SKM-1 (cell line): ENCODE results near the gene CTAG1A.
"Not testable (repeated sequence)": the region's sequence is repeated elsewhere in the genome, so short reads cannot be mapped to it uniquely, and the experiment has no call there.

ENCODE experiments used
- DNase-seq: peaks from one replicate; lab custom pipeline; 2025; ENCODE audit not compliant: unreplicated experiment; lab: John Stamatoyannopoulos, UW

Gene CTAG1A

GRCh38 chrX:154584585-154585183, at the start of gene CTAG1A:
TSS of gene CTAG1A (plus strand) at chrX:154585133. CDS start at chrX:154585207, 74 bp downstream.
- DNase-seq = not testable (repeated sequence)

DNA sequence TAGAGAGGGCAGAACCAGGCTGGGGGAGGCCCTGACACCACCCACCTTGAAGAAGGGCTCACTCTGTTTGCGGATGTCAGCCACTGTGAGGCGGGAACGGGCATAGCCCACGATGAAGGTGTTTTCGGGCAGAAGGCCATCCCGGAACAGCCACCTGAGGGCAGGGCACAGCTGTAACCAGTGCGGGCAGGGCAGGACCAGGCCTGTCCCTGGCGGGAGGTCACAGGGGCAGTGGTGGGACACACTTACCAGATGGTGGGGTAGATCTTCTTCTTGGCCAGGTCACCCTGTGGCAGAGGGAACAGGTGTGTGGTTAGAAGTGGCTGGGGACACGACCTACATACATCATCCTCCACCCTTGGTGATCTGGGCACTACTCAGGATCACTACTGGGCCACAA, 49.0 kb upstream of the CTAG1A start:
- no peak for DNase-seq

- DNase-seq = no peak
These were observed 45.9 kb upstream of the CTAG1A start for GRCh38 chrX:154539077-154539476.

DNA sequence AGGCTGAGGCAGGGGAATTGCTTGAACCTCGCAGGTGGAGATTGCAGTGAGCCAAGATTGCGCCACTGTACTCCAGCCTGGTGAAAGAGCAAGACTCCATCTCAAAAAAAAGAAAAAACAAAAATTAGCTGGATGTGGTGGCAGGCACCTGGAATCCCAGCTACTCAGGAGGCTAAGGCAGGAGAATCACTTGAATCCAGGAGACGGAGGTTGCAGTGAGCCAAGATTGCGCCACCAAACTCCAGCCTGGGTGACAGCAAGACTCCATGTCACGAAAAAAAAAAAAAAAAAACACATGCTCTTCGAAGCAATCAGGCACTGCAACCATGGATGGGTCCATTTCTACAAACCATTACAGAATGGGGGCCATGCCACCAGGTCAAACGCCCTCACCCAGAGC, 44.6 kb upstream of the CTAG1A start:
- not testable (repeated sequence) for DNase-seq

DNA sequence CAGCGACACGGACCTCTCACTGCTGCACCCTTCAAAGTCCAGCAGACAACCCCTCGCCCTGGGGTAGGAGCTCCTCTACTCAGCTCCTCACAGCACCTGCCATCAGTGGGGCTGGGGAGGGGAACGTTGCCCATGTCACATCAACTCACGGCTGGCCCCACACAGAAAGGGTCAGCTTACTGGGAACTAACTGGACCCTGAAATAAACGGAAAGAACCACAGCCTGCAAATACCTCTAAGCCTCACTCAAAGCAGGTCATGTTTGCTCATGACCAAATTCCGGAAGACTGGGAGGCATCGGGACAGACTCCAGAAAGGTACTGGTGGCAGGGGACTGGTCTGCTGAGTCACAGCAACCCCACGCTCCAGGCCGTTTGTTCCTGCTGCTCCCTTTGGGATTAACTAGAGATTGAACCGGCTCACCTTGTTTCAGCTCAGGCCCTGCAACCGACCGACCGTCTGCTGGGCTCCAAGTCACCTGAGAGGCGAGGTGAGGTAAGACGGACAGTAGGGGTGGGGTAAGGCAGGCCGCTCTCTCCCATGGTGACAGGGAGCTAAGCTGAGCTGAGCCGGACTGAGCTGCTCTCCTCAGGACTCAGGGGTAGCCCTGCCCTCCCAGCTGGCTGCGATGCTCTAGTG, 43.9 kb upstream of the CTAG1A start:
- no peak for DNase-seq

DNA sequence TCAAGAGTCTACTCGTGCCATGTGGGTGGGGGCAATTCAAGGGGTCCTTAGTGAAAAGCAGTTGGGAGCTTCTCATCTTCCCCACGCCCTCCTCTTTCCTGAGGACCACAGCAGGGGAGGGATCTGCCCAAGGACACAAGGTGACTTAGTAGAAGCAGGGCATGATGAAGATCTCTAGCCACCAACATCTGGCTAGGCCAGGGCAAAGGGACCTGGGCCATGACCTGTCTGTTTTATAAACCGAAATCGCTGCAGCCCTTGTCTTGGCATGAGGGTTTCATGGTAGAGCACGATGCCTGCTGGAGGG, 43.4 kb upstream of the CTAG1A start:
- no peak for DNase-seq

- DNase-seq = peak; percentile 34
These were observed 42.8 kb upstream of the CTAG1A start for GRCh38 chrX:154541896-154542722.

DNA sequence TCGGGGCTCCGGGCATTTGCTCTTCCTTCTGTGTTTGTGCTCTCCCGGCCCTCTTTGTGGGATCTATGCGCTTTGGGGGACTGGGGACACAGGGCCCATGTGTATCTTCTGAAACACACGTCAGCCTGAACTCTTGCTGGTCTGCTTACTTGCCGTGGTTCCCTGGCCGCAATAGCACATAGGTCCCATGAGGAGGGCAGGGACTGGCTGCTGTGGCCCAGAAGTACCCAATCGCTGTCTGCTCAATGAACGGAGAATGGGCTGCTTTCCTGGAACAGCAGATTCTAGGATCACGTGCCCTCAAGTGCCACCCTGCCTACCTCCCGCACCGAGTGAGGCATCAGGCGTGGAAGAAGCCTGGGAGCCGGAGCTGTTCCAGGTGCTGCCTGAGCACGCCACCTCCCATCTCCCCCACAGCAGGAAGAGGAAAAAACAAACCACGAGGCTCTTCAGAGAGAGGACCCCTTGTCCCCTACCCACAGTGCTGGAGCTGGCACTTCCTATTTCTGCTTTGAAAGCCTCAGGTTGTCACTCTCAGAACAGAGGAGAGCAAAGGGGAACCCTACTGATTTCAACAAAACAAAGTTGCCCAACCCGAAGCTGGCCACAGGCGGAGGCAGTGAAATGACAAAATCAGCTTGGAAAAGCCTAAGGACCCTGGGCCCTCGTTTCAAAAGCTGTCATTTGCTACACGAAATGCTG, 42.1 kb upstream of the CTAG1A start:
- peak; percentile 62 for DNase-seq

DNA sequence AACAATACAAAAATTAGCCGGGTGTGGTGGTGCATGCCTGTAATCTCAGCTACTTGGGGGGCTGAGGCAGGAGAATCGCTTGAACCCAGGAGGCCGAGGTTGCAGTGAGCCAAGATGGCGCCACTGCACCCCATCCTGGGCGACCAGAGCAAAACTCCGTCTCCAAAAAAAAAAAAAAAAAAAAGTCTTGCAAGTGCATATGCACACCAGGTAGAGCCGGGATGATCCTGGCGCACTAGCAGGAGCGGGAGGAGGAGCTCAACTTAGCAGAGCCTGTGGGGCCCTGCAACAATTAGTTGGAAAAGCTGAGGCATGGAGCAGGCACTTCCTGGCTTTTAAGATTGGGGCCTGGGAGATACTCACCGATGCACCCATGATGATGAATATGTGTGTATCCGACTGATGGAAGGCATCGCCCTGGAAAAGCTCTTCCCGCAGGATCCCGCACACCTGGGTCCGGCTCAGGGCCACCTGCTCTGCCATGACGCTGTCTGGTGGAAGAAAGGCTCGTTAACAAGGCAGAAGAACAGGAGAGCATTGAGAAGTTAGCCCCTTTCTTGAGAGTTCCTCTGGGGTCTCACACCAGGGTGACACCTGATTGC, 39.2 kb upstream of the CTAG1A start:
- DNase-seq = no peak

DNA sequence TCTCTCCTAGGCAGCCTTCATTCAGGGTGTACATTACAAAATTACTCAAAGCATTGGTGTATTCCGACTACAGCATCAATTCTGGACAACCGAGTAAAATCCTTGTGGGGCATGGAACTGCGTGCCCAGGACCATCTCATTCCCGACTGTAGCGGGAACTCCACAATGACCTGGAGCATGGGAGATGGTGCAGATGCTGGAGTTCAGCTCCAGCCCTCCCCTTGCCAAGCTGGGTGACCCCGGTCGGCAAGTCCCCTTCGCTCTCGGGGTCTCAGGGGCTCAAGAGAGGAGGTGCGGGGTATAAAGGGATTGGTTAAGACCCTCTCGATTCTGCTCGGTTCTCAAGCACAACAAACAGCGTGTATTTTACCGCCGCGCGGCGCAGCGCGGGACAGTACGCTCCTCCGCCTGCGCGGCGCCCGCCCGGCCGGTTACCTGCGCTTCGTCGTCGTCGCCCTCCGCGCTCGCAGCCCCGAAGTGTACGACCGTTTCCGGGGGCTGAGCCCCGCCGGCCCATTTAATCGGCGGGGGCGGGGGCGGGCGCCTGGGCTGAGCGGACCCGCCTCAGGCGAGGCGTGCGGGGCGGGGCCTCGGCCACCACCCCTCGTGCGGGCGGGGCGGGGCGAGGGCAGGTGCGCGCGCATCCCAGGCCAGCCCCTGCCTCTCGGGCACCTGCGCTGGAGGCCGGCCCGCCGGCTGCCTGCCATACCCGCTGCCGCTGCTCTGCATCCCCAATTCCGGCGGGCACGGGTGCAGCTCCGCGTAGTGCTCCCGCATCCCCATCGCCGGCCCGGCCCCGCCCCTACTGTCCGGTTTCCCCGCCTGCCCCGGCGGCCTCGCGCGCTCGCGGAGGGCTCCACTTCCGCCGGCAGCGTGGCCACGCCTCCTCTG, 38.3 kb upstream of the CTAG1A start, which contains the start of gene G6PD:
TSS of gene G6PD (minus strand) at position 493 of the 891 bp plus-strand sequence. CDS start 691 bp downstream, outside the sequence.
- peak; percentile 17 for DNase-seq

DNA sequence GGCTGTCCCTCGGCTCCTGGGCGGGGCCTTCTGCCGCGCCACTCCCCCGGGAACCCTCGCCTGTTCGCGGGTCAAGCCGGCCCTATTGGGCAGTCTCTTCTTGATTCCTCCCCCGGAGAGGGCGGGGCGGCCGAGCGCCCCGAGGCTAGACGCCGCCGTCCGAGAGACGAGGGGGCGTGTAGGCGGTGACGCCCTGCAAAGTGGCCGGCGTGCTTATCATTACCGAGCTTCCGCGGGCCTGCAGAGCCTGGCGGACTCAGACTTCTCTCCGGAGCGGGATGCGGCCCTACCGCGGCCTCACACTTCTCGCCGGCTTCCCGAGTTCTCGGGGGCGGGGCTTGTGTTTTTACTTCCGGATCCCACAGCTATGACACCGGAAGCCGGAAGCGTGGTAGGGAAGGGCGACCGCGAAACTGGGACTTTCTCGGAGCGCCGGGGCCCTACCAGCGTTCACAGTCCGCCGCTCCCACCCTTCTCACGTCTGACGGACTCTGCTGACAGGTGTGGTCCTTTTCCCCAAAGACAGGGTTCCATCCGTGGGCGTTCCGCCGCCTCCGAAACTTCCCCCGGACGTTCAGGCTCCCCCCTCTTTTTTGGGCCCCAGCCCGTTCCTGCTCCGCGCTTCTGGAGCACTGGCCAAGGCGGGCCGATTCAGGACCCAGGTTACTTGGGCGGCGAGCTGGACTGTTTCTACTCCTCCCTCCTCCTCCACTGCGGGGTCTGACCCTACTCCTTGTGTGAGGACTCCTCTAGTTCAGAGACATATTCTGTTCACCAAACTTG, 37.5 kb upstream of the CTAG1A start, which contains the start of gene IKBKG:
TSS of gene IKBKG (plus strand) at position 376 of the 783 bp plus-strand sequence. CDS start 4,383 bp downstream, outside the sequence.
- DNase-seq = peak; percentile 45

DNA sequence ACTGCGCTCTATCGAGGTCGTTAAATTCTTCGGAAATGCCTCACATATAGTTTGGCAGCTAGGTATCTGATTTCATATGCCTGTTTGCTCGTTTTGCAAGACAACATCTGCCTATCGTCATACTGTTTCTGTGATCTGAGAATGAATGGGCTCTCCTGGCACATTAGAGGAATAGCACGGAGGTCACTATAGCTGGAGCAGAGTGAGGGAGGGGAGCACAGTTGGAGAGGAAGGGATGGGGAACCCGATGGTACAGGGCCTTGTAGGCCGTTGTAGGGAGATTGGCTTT, 37.0 kb upstream of the CTAG1A start:
- DNase-seq = no peak

DNA sequence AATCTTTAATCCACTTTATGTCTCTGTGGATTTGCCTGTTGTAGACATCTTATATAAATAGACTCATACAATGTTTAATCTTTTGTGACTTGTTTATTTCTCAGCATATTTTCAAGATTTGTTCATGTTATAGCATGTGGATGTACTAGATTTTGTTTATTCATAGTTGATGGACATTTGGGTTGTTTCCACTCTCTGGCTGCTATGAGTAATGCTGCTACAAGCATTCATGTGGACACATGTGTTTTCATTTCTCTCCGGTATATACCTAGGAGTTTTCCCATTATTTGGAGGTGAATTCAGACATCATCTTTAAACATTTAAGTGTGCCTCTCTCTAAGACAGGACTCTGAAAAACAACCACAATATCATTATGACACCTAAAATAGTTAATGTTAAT, 35.2 kb upstream of the CTAG1A start:
- DNase-seq = no peak

DNA sequence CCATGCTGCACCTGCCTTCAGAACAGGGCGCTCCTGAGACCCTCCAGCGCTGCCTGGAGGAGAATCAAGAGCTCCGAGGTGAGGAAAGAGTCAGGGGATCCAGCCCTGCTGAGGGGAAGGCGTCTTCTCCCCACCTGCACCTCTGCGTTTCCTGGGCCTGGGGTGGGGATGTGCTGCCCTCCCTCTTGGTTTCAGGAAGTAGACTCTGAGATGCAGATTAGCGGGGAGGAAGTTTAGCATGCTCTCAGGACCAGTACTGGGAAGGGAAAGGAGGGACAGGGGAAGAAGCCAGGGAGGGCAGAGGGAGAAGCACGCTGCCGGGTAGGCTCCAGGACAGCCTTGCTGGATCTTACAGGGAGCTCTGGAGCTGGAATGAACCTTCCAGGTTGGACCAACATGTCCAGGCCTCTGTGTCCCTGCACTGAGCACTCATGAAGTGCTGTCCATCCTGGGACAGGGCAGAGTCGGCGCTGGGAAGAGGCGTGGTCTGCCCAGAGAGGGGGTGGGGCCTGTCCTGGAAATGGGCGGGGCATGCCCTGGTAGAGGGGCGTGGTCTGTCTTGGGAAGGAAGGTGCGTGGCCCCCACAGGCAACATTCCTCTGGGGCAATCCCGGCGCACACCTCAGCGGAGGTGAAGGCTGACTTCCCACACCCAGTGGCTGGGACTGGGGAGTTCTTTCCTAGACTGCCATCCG, 32.7 kb upstream of the CTAG1A start:
- DNase-seq = not testable (repeated sequence)

DNA sequence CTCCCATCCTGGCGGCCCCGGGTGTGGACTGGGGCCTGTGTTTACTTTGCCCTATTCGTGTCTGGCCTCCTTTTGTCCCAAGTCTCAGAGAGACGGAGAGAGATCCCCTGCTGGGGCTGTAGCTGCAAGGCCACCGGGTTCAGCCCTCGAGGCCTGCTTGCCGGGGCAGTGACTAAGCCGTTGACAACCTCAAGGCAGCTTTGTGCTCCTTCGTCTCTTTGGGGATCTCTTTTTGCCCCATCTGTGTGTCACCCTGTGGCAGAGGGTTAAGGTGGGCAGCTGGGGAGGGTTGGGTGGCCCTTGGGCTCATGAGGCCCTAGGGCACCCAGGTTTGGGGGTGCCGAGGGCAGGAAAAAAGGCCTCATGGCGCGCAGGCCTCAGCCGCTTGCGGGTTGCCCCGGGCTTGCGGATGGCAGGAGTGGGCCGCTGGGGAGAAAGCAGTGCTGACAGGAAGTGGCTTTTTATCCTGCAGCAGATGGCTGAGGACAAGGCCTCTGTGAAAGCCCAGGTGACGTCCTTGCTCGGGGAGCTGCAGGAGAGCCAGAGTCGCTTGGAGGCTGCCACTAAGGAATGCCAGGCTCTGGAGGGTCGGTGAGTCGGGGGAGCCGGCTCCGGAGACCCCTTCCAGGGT, 26.8 kb upstream of the CTAG1A start:
- DNase-seq = not testable (repeated sequence)

GRCh38 chrX:154558896-154559295, 26.0 kb upstream of the CTAG1A start:
- DNase-seq = not testable (repeated sequence)

GRCh38 chrX:154560326-154560725, 24.6 kb upstream of the CTAG1A start:
- DNase-seq = not testable (repeated sequence)

GRCh38 chrX:154562295-154562694, 22.6 kb upstream of the CTAG1A start:
- DNase-seq = not testable (repeated sequence)
